ENCODE results near the gene FOXO1. TPM values are rescaled to one million over a fixed set of nuclear protein-coding genes. Genes with fewer than 3 reads are reported as not detected.

Gene FOXO1
- total RNA-seq, 2 donors from 2014 or later = 15.7 to 26.4 TPM

DNA sequence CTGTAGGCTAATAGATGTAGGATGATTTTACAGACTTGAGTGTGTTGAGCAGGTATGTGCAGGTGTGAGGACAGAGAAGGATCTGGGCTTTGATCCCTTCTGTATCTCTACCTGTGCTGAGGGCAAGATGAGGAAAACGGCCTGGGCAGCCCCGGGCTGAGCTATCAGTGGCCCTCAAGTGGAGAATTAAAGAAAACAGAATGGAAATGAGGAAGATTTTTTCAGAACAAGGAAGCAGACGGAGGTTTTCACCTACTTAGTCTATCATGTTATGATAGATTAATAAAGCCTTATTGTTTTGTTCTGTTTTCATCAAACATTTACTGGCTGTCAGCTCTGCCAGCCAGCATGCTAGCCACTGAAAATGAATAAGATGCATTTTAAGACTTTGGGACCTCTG is 22.3 kb upstream of the FOXO1 start:
- H3K27ac ChIP-seq = no peak overlapping the region
- H3K27me3 ChIP-seq = no peaks in the 10 kb centered on the region
- no peak overlapping the region for H3K4me3 ChIP-seq
- TF ChIP-seq, protein P1, sequence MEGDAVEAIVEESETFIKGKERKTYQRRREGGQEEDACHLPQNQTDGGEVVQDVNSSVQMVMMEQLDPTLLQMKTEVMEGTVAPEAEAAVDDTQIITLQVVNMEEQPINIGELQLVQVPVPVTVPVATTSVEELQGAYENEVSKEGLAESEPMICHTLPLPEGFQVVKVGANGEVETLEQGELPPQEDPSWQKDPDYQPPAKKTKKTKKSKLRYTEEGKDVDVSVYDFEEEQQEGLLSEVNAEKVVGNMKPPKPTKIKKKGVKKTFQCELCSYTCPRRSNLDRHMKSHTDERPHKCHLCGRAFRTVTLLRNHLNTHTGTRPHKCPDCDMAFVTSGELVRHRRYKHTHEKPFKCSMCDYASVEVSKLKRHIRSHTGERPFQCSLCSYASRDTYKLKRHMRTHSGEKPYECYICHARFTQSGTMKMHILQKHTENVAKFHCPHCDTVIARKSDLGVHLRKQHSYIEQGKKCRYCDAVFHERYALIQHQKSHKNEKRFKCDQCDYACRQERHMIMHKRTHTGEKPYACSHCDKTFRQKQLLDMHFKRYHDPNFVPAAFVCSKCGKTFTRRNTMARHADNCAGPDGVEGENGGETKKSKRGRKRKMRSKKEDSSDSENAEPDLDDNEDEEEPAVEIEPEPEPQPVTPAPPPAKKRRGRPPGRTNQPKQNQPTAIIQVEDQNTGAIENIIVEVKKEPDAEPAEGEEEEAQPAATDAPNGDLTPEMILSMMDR (IDR thresholded peaks at IDR 0.05) = no peak
- no peaks in the 10 kb centered on the region for H3K4me1 ChIP-seq
- no peak overlapping the region for H3K9ac ChIP-seq (ENCODE audit: low read depth in 2 of 2, low read length in 2 of 2)
- H3K36me3 ChIP-seq = no peaks in the 10 kb centered on the region
- no peaks in the 10 kb centered on the region for H3K9me3 ChIP-seq
- intact Hi-C loops (cut with DNase I) = loop anchor here (10.0 kb wide), 1 partner anchor 1004 kb away; no protein-coding TSS in a partner anchor
- DNase-seq = no peak

DNA sequence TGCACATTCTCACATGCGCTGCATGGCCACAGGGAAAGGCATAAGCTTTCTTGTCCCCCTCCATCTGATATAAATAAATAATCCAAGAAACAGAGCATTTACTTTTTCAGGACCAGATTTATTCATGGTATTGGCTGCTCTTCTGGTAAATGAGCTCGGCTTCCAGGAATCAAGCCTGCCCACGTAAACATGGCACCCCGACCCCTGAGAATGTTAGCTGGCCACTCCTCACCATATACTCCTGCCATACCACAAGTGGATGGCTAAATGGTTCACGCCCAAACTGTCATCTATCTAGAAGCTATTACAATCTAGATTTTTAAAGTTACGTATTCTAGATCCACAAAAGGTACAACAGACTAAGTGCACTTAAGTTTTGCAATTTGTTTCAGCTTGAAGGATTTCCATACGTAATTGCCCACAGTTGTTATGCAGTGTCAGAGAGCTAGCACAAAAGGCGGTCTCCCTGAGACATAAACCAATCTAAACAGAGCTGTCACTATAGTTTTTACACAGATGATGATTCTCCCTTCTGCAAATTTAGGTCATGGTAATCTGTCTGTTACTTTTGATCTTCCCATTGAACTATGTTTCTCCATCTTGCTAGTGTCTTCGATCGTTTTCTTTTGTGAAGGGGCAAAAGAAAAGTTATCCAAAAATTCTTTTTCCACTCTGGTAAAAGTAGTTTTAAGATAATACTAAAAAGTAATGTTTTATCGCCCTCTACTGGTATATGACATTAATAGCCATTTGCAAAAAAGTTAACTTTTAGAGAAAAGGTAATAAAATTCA is 16.2 kb upstream of the FOXO1 start:
- no peaks in the 10 kb centered on the region for H3K4me1 ChIP-seq
- H3K27me3 ChIP-seq = no peaks in the 10 kb centered on the region
- intact Hi-C loops (cut with DNase I) = loop anchor here (2.0 to 10.0 kb wide), 3 partner anchors 614 to 998 kb away; no protein-coding TSS in a partner anchor
- no peaks in the 10 kb centered on the region for H3K36me3 ChIP-seq
- H3K9ac ChIP-seq (ENCODE audit: low read depth in 2 of 2, low read length in 2 of 2) = no peak overlapping the region
- TF ChIP-seq, protein P1 (IDR thresholded peaks at IDR 0.05) = peak; percentile 56
- no peak for DNase-seq
- no peak overlapping the region for H3K4me3 ChIP-seq
- H3K27ac ChIP-seq = no peak overlapping the region
- H3K9me3 ChIP-seq = no peaks in the 10 kb centered on the region

DNA sequence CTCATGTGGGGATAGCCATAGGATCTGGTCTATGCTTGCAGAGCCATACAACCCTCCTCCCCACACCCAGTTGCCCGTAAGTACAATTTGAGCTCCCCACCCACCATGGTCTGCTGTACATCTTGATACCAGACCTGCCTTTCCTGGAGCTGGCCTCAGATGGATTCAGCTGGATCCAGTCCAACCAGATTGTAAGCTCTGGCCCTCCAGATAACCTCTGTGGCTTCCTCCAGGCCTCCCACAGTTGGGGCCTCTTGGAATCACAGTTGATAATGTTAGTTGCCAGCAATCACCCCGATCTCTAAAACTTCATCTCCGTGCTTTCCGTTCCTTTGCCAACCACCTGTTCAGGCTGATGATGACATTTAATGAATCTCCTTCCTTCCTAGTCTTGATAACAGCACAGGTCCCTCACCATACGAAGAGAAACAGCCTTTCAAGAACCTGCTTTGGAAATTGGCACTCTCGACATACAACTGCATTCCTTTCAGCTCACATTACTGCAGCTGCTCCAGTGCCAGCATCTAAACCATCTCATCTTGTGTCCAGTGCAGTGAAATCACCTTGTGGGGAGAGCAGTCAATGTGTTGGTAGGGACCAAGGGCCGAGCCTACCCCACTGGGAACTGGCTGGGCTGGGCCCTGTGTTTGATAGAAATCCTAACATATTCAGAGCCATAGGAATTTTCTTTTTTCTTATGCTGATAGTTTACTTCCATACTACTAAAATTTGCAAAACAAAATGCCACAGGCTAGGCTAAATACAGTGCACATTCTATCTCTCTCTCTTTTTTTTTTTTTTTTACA is 15.1 kb upstream of the FOXO1 start:
- Histone ChIP-seq H3K9me3 (no peaks in the 10 kb centered on the region), H3K4me3 (no peak overlapping the region), H3K36me3 (no peaks in the 10 kb centered on the region), H3K9ac (ENCODE audit: low read depth in 2 of 2, low read length in 2 of 2) (no peak overlapping the region), H3K27me3 (no peaks in the 10 kb centered on the region), H3K4me1 (no peaks in the 10 kb centered on the region), H3K27ac (no peak overlapping the region)
- no peak for DNase-seq
- intact Hi-C loops (cut with DNase I) = loop anchor here (2.0 to 10.0 kb wide), 3 partner anchors 613 to 997 kb away; no protein-coding TSS in a partner anchor
- TF ChIP-seq, protein P1 (IDR thresholded peaks at IDR 0.05) = no peak

DNA sequence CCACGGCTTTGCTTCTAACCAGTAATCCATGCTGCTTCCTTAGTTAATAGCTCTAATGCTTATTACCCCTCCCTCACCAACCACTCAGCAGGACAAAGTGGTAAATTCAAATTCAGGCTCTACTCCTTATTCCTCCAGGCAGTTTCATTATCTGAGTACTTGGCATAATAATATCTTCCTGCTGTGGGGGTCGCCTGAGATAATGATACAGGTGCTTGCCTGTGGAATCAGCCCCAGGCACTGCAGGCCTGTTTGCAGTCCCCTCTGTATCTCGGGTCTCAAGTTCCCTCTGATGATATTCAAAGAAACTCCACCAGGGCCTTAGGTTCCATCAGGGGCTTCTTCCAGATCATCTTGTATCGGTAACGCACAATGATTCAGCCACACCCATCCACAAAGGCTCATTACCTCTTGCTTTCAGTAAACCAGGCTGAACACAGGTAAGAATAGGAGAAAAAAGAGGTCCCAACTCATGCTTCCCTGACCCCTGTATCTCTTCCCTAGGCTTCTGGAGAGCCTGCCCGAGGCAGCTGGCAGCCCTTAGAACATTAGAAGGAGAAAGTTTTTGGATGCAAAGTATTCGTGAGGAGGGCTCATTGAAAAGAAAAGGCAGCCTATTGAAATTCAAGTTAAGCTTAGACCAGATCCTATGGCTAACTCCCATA is 14.3 kb upstream of the FOXO1 start:
- TF ChIP-seq, protein P1 (IDR thresholded peaks at IDR 0.05) = no peak
- intact Hi-C loops (cut with DNase I) = loop anchor here (5.0 to 10.0 kb wide), 2 partner anchors 738 to 996 kb away; no protein-coding TSS in a partner anchor
- no peaks in the 10 kb centered on the region for H3K9me3 ChIP-seq
- no peak overlapping the region for H3K4me3 ChIP-seq
- no peaks in the 10 kb centered on the region for H3K27me3 ChIP-seq
- no peaks in the 10 kb centered on the region for H3K36me3 ChIP-seq
- DNase-seq = no peak
- H3K27ac ChIP-seq = no peak overlapping the region
- no peaks in the 10 kb centered on the region for H3K4me1 ChIP-seq
- H3K9ac ChIP-seq (ENCODE audit: low read depth in 2 of 2, low read length in 2 of 2) = no peak overlapping the region

DNA sequence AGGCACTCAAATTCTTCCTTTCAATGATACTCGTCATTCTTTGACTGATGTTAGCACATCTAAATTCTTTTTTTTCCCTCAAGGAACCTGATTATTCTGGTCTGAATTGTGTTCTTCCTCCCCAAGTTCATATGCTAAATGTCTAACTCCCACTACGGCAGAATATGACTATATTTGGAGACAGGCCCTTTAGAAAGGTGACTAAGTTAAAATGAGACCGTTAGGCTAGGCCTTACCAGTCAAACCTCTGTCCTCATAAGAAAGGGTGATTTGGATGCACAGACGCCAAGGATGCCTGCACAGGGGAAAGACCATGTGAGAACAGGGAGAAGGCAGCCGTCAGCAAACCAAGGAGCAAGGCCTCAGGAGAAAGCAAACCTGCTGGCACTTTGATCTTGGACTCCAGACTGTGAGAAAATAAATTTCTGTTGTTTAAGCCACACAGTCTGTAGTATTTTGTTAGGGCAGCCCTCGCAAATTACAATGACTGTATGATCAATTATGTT is 13.1 kb upstream of the FOXO1 start:
- TF ChIP-seq, protein P1 (IDR thresholded peaks at IDR 0.05) = no peak
- no peak for DNase-seq
- no peaks in the 10 kb centered on the region for H3K27me3 ChIP-seq
- H3K27ac ChIP-seq = no peak overlapping the region
- no peak overlapping the region for H3K4me3 ChIP-seq
- intact Hi-C loops (cut with DNase I) = no loop called here
- H3K9ac ChIP-seq (ENCODE audit: low read depth in 2 of 2, low read length in 2 of 2) = no peak overlapping the region
- no peaks in the 10 kb centered on the region for H3K9me3 ChIP-seq
- no peaks in the 10 kb centered on the region for H3K36me3 ChIP-seq
- no peaks in the 10 kb centered on the region for H3K4me1 ChIP-seq
